A673 (cell line): ENCODE measurements around the gene STON1.

Experiments
- EZH2 ChIP-seq: fragments of 200-600 bp; sonication (generic); IDR thresholded peaks from 2 replicates; pipeline ENCODE4 v1.6.1; 2017; ENCODE audit warnings: borderline replicate concordance, low read depth, mild to moderate bottlenecking, mixed read lengths, antibody characterized with exemption, low read length; ENCODE audit not compliant: poor library complexity, severe bottlenecking
- TF ChIP-seq, protein P1 (sequence below): fragments of 300-800, 200-600 bp; sonication (generic); conservative IDR thresholded peaks from 2 replicates; pipeline ENCODE4 v1.5.1; 2017; ENCODE audit warnings: low read depth, mild to moderate bottlenecking, antibody characterized with exemption, low read length, moderate library complexity, mixed read lengths

DNA sequence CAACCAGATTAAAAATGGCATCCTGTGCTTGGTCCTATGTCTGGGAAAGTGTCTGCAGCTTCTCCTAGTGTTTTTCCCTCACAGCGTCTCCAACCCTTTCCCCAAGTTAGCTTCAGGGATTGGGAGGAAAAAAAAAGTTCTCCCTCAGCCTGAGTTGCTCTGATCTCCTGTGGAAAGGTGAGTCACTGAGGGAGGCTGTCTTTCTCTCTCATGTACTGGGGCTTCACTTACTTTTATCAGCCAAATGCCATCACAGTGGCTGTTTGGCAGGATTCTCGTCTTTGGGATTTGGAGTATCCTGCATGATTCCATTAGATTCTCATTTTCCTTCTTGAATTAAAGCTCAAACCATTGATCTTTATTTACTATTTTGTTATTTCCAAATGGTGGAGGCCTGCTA is 105.8 kb downstream of the STON1 start:
- TF ChIP-seq, protein P1, sequence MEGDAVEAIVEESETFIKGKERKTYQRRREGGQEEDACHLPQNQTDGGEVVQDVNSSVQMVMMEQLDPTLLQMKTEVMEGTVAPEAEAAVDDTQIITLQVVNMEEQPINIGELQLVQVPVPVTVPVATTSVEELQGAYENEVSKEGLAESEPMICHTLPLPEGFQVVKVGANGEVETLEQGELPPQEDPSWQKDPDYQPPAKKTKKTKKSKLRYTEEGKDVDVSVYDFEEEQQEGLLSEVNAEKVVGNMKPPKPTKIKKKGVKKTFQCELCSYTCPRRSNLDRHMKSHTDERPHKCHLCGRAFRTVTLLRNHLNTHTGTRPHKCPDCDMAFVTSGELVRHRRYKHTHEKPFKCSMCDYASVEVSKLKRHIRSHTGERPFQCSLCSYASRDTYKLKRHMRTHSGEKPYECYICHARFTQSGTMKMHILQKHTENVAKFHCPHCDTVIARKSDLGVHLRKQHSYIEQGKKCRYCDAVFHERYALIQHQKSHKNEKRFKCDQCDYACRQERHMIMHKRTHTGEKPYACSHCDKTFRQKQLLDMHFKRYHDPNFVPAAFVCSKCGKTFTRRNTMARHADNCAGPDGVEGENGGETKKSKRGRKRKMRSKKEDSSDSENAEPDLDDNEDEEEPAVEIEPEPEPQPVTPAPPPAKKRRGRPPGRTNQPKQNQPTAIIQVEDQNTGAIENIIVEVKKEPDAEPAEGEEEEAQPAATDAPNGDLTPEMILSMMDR: no peak
- TF ChIP-seq EZH2: no peak
